ENCODE measurements around the gene WBP2.

The WBP2 gene

DNA sequence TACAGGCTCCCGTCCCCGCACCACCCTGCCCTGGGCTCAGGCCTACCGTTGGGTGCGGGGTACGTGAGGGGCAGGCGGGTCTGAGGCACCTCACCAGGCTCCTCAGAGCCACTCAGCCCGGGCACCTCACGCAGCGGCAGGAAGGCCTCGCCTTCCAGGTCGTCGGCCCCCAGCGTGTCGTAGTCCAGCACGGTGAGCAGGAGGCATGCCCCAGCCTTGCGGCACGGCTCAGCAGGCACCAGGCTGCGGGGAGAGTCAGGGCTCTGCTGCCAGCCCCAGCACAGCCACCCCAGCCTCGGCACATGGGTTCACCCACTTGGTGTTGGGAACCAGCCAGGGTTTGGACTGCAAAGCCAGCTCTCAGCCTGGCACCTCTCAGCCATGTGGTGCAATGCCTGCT is 26.4 kb downstream of the WBP2 start:
- no peak for DNase-seq (ENCODE audit: low read depth in 2 of 2)

DNA sequence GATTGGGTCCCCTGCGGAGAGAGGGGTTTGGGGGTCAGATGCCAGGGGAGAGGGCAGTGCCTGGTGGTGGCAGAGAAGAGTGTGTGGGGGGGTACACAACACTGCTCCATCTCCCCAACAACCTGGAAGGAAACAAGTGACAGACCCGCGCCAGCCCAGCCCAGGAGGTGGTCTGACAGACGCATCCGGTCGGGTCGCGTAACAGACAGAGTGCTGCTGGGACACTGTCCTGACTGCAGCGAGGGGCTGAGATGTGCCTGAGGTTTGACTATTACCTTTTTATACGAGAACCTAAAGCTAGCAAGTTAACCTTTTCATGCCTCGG is 27.1 kb downstream of the WBP2 start:
- no peak for DNase-seq (ENCODE audit: low read depth in 2 of 2)

DNA sequence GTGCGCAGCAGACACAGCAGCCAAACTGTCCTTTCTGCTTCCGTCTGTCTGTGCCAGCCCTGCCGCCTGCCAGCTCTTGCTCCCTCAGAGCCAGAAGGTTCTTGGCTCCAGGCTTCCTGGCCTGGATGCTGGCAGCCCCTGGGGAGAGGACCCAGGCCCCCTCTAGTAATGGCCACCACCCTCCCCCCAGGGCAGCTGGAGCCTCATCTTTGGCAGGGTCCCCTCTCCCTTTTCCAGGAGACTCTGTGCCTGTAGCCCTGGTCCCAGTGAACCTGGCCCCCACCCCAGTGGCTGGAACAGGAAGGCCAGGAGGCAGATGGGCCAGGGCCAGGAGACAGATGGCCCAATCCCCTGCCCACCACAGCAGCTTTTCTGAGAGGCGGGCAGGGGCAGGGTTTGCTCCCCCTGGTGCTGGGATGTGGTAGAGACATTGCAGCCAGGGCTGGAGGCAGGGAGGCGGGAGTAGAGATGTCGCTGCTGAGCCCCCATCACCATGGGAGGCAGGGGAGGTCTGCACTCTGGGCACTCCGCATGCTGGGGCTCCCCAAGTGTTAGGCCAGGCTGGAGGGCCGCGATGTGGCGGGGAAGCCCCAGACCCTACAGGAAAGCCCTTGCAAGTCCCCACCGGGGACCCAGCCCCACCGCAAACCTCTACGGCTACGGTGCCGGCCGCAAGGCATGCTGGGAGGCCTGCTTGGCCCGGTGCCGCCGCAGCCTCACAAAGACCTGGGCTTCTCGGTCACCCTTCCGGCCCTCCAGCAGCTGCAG is 27.6 kb downstream of the WBP2 start:
- DNase-seq (ENCODE audit: low read depth in 2 of 2), result peak; percentile 56 to 57

DNA sequence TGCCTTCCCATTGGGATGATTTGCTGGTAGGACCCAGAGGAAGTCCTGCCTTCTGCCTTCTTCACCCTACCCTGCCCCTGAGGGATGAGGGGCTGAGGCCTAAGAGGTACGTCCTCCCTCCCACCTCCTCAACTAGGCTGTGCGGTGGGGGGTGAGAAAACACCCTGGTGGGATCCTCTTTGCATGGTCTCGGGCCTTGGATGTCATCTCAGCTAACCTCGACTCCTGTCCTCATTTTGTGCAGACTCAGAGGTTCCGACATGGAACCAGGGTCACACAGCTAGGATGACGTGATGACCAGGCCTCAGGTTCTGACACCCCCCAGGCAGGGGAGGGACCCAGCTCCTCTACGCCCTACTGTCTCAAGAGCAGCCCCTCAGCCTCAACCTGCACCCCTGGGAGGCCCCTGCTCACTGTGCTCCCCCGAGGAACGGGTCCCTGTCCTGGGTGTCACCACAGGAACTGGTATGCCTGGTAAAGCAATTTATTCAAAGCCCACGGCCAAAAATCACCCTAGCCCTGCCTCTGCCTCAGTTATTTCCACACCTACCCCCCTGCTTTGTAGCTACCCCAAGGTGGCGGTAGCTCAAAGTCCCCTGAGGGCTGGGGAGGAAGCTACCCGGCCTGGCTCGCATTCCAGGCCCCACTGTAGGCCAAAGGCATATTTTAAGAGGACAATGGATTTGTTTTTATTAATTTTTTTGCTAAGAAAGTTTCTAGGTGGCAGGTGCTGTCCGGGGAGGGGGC is 28.4 kb downstream of the WBP2 start:
- no peak for DNase-seq (ENCODE audit: low read depth in 2 of 2)

DNA sequence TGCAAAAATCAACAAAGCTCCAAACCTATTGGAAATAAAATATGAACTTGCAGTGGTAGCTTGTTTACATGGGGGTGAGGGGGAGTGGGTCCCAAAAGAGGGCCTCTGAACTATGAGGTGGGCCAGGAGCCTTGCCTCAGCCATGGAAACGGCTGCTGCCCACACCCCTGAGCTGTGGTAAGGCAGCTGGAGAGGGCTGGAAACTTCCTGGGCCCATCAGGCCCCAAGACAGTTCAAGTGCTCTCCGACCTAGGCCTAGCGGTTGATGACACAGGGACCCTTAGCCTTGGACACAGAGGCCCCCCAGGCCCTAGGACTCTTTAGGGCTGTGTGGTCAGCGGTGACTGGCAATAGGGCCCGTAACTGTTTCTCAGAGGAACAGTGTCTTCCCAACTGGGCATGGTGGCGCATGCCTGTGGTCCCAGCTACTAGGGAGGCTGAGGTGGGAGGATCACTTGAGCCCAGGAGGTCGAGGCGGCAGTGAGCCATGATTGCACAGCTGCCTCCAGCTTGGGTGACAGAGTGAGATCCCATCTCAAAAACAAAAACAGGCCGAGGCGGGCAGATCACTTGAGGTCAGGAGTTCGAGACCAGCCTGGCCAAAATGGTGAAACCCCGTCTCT is 29.3 kb downstream of the WBP2 start:
- DNase-seq (ENCODE audit: low read depth in 2 of 2), result no peak

DNA sequence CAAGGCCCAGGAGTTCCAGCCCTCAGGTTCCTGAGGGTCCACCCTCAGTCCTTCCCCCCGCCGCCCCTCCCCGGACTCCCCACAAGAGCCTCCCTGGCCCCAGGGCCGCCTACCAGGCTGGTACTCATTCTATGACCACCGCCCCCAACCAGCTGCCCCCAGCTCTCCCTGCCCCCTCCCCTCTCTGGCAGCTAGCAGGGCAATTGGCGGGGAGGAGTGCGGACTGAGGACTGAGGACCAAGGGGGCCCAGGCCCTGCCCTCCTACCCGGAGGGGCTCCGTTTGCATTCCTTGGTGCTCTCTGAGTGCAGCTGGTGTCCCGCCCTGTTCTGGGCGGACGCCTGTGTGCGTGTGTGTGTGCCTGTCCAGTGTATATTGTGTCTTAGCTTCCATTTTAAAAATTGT is 30.0 kb downstream of the WBP2 start:
- DNase-seq (ENCODE audit: low read depth in 2 of 2), result no peak

DNA sequence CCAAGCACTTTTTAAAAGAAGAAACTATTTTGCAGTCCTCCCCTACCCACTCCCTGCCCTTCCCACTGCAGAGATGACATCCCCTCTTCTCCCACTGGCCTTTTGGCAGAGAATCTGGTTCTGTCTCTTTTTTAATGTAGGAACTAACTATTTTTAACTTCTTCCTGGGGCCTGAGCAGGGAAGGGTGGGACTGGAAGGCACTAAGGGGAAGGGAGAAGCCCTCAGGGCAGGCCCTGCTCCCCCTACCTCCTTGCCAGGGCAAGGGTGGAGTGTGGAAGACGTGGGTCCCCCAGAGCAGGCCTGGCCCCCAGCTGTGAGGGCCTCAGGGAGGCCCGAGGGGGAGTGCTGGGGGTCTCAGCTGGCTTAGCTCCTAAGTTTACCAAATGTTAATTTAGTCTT is 30.5 kb downstream of the WBP2 start:
- no peak for DNase-seq (ENCODE audit: low read depth in 2 of 2)

DNA sequence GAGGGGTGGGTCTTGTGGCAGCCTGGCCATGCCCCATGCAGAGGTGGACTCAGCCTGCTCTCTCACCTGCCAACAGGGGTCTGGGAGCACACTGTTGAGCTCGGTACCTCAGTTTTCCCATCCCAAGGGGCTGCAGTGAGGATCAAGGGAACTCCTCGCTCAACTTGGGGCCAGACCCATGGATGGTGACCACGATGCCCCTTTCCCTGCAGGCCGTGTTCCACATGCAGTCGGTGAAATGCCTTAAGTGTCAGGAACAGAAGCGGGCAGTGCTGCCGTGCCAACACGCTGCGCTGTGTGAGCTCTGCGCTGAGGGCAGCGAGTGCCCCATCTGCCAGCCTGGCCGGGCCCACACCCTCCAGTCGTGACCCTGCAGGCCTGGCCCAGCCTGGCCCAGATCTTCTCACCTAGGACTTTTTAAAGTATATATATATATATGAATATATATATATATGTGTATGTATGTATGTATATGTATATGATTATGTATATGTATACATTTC is 31.0 kb downstream of the WBP2 start:
- no peak for DNase-seq (ENCODE audit: low read depth in 2 of 2)

DNA sequence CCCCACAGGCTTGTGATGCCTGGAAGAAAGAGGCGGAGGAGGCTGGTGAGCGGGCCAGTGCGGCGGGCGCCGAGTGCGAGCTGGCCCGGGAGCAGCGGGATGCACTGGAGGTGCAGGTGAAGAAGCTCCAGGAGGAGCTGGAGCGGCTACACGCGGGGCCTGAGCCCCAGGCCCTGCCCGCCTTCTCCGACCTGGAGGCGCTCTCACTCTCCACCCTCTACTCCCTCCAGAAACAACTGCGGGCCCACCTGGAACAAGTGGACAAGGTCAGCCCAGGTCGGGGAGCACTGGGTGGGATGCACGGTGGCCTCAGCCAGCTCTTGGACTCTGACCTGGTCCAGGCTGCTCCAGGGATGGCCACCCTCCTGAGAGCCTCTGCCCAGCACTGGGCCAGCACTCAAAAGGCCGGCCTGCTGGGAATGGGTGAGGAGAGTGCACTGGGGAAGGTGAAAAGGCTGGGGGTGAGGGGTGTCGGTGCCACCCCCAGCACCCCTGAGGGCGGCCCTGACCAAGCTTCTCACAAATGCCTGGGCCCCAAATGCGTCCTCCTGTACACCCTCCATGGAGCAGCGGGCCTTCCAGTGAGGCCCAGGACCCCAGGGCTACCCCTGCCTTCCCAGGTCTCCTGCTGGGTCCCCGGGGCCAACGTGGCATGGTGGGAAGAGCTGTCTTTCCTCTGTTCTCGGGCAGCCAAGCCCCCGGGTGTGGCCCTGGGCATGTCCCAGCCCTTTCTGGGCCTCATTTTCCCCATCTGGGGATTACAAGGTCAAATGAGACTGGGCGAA is 31.7 kb downstream of the WBP2 start:
- no peak for DNase-seq (ENCODE audit: low read depth in 2 of 2)

DNA sequence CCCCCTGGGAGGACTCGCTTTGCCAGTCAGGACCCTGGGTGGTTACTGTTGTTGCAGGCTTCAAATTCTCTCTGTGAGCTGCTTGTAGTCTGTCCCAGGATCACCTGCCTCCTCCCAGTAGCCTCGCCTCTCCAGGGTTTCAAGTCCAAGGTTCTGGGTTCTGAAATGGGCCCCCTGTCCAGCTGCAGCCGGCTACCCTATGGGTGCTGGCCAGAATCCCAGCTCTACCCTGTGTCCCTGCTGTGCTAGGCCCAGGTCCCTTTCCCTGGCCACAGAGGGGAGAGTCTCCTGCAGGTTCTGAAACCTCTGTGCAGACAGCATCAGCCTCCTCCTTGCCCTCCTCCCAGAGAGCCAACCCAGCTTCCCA is 32.4 kb downstream of the WBP2 start:
- no peak for DNase-seq (ENCODE audit: low read depth in 2 of 2)

DNA sequence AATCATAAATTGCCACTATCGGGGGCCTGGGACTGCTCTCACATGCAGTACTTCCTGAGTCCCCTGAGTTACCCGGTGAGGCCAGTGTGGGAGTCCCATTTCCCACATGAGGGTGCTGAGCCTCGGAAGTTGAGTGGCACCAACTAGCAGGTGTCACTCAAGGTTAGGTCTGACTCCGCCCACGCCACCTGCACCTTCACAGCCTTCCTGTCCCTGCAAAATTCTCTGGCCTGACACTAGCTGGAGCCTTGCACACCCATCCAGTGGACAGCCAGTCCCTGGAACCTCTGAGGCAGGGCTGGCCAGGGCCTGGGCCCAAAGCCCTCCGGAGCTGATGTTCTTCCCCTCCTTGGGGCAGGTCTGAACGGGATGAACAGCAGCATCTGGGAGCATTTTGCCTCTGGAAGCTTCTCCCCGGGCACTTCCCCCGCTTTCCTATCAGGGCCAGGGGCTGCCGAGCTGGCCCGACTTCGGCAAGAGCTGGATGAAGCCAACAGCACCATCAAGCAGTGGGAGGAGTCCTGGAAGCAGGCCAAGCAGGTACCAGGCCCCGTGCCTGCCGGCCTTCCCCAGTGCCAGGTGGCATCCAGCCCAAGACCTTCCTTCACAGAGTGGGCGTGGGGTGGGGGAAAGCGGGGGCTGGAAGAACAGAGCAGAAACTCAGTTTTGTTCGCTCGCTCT is 32.9 kb downstream of the WBP2 start:
- no peak for DNase-seq (ENCODE audit: low read depth in 2 of 2)

DNA sequence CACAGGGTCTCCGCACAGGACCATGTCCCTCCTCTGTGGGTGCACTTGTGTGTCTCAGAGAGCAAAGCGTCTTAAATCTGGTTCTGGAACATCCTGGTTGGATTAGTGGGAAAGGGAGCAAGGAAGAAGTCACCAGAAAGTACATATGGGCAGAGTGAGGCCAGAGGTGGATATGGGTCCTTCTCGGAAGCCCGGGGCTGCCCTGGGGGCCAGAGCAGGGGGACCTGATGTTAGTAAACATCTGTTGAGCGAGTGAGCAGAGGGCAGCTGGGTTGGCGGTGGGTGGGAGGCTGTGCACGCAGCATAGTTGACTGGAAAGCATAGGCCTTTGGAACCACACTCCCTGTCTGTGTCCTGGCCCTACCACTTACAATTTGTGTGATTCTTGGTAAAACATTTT is 33.6 kb downstream of the WBP2 start:
- DNase-seq (ENCODE audit: low read depth in 2 of 2), result no peak

DNA sequence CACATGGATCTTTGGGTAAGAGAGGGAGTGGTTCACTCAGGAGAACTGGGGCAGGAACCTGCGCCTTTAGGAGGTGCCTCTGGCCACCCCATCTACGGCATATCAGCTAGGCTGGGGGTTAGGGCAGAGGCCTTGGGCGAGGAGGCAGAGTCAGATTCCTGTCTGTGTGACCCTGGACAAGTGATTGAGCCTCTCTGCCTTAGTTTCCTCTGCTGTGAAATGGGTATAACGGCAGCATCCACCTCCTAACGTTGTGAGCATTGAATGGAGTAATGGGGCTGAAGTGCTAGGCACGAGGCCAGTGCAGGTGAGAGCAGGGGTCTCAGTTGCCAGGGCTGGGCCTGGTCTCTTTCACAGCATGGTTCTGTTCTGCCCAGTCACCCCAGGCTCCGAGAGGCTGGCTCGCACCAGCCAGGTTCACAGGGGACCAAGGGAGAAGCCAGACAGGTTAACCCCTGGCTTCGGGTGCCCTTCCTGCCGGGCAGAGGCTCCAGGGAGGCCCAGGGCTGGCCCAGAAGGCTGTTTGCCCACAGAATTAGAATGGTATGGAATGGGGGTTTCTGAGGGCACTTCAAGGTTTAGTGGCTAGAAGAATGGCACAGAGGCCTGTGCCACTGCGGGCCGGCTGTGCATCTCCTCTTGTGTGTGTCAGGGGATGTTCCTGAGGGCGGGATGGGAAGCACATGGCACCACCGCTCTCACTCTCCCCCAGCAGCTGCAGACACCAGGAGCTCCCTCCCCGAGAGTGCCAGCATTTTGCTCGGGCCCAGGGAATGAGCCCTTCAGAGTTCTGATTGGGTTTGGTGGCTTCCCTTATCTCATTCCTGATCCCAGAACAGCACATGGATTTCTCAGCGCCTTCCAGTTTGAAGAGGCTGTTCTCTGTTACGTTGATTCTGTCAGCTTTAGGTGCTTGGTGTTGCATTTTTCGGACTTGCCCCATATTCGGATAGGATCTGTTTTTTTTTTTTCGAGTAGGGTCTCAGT is 34.7 kb downstream of the WBP2 start:
- DNase-seq (ENCODE audit: low read depth in 2 of 2), result no peak

DNA sequence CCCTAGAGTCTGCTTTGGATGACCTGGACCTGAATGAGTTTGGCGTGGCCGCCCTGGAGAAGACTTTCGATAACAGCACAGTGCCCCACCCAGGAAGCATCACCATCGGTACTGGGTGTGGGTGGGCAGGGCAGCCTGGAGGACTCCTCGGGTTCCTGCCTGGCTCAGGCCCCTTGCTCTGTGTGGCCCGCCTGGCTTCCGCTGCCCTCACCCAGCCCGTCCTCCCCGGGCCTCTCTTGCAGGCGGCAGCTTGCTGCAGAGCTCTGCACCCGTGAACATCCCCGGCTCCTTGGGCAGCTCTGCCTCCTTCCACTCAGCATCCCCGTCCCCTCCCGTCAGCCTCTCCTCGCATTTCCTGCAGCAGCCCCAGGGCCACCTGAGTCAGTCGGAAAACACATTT is 35.5 kb downstream of the WBP2 start:
- no peak for DNase-seq (ENCODE audit: low read depth in 2 of 2)

DNA sequence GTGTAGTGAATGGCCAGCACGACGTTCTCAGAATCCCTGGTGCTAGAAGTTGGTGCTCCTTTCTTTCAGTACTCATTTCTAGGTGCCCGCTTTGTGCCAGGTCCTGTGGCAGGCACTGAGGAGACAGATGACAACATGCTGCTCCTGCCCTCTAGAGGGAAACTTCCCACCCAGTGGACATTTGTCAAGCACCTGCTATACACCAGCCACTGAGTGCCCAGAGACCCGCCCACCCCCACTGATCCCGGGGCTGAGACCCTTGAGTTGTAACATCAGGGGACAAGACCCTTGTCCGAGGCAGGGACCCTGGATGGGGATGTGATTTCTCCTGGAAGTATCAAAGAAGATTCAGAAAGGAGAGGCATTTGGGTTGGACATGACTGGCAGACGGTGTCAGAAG is 36.0 kb downstream of the WBP2 start:
- DNase-seq (ENCODE audit: low read depth in 2 of 2), result no peak

DNA sequence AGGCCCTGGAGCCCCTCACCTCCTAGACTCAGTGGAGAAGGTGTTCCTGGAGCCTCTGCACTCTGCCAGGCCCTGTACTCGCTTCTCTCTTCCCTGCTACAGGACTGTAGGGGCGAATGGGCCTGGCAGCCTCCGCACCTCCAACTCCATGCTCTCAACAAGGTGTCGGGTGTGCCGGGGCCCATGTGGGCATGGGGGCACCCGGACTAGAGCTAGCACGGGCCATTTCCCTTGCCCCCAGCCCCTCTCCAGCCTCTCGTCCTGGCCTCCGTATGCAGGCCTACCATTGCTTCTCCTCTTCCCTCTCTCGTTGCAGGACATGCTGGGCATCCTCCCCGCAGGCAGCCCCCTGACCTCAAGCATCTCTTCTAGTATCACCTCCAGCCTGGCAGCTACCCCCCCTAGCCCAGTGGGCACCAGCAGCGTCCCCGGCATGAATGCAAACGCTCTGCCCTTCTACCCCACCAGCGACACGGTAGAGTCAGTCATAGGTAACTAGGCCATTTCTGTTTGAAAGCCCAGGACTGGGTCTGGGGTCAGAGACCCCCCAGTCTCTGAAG is 36.7 kb downstream of the WBP2 start:
- no peak for DNase-seq (ENCODE audit: low read depth in 2 of 2)

DNA sequence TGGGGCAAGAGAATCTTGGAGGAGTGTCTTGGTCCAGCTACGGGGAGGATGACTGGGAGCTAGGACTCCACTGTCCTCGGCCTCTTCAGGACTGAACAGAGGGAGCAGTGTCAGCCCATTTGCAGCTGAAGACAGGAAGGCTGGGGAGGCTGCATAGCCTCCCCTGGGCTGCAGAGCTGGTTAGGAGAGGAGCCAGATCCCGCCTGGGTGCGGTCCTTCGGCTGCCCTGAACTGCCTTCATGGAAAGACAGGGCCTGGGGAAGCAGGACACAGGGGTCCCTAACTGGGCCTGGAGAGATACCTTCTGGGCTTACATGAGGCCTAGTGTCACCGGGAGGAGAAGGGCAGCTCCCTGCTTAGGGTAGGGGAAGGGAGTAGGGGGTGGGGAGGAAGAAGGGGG is 37.6 kb downstream of the WBP2 start:
- DNase-seq (ENCODE audit: low read depth in 2 of 2), result no peak

DNA sequence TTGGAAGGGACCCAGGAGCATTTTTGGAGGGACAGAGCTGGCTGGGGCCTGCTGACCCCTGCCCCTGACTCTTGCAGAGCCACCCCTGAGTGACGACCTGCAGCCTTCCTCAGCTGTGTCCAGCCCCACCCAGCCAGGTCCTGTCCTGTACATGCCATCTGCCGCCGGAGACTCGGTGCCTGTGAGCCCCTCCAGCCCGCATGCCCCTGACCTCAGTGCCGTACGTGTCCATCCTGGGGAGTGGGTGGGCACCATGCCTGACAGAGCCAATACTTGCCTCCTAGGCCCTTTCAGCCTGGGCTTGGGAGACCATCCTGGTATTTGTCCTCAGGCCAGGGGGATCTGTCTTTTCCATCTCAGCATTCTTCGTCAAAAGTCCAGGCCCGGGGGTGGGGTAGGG is 38.4 kb downstream of the WBP2 start:
- no peak for DNase-seq (ENCODE audit: low read depth in 2 of 2)

DNA sequence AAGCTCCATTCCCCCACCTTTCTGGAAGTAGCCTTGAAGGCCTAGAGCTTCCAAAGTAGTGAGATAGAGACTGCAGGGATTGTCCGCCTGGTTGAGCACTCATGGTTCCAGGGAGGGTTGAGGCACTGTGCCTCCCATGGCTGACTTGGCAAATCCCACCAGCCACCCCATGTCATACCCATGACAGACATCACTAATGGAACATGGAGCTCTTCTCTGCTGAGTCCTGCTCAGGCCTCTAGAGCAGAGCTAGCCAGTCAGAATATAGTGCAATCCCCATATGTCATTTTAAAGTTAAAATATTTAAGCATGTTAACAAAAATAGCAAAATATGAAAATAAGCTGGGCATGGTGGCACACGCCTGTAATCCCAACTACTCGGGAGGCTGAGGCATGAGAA is 39.7 kb downstream of the WBP2 start:
- no peak for DNase-seq (ENCODE audit: low read depth in 2 of 2)

DNA sequence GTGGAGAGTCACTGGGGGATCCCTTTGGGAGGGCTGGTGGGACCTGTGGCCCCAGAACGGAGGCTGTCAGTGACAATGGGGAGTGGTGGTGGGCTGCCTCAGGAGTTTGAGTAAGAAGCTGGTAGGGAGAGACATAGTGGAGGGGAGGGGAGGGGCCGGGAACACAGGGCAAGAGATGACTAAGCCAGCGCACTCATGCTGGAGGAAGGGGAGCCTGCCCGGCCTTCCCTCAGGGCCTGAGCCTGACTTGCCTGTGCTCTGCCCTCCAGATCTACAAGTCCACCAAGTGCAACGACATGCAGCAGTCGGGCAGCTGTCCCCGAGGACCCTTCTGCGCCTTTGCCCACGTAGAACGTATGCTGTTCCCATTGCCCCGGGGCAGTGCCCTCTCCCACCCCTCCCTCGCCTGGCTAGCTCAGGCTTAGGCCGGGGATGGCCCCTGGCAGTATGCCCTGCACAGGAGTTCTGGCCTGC is 40.2 kb downstream of the WBP2 start:
- no peak for DNase-seq (ENCODE audit: low read depth in 2 of 2)
